Fibroblast of lung (primary cell): ENCODE measurements around the gene ADD2. TPM values are rescaled to one million over a fixed set of nuclear protein-coding genes. Genes with fewer than 3 reads are reported as not detected.

ENCODE experiments used
- DNase-seq, 2 donors: peaks; one replicate each; pipeline versions ENCODE4 v3.0.0 to v3.0.0-alpha.2; 2010; ENCODE audit warnings: low read depth in 2 of 2
- H2AFZ ChIP-seq: 2 replicates; pipeline ENCODE4 v1.5.1; 2012; ENCODE audit warnings: low read length, control low read depth, inconsistent platforms
- H3K27ac ChIP-seq: 2 replicates; pipeline ENCODE4 v1.5.1; 2011; ENCODE audit warnings: low read length, control low read depth; ENCODE audit not compliant: insufficient read depth
- H3K27me3 ChIP-seq: 2 replicates; pipeline ENCODE4 v1.5.1; 2011; ENCODE audit warnings: mild to moderate bottlenecking, low read length; ENCODE audit not compliant: control insufficient read depth, insufficient read depth
- H3K36me3 ChIP-seq: 2 replicates; pipeline ENCODE4 v1.5.1; 2011; ENCODE audit warnings: low read length; ENCODE audit not compliant: control insufficient read depth, insufficient read depth
- H3K4me1 ChIP-seq: 2 replicates; pipeline ENCODE4 v1.5.1; 2011; ENCODE audit warnings: low read length; ENCODE audit not compliant: control insufficient read depth, insufficient read depth; ENCODE audit errors: extremely low read depth
- H3K4me2 ChIP-seq: 2 replicates; pipeline ENCODE4 v1.5.1; 2011; ENCODE audit warnings: low read length, control low read depth; ENCODE audit not compliant: insufficient read depth; ENCODE audit errors: extremely low read depth
- H3K4me3 ChIP-seq, 4 experiments: fragments of 200-600 bp in 1 of 4; sonication (generic) in 1 of 4; replicated peaks in 1 of 4; 2 replicates each; pipeline ENCODE4 v1.5.1; 2011 to 2016; ENCODE audit warnings: low read length in 4 of 4, low read depth in 3 of 4, mild to moderate bottlenecking in 3 of 4, control low read depth in 2 of 4, inconsistent platforms in 1 of 4, mixed read lengths in 1 of 4; ENCODE audit not compliant: insufficient read depth in 1 of 4; ENCODE audit errors: control extremely low read depth in 1 of 4
- H3K79me2 ChIP-seq: 2 replicates; pipeline ENCODE4 v1.5.1; 2012; ENCODE audit warnings: mild to moderate bottlenecking, low read length, inconsistent platforms; ENCODE audit not compliant: control insufficient read depth, insufficient read depth
- H3K9ac ChIP-seq: 2 replicates; pipeline ENCODE4 v1.5.1; 2011; ENCODE audit warnings: mild to moderate bottlenecking, low read length, control low read depth; ENCODE audit not compliant: insufficient read depth
- H3K9me3 ChIP-seq: 2 replicates; pipeline ENCODE4 v1.5.1; 2012; ENCODE audit warnings: low read depth, low read length; ENCODE audit not compliant: control insufficient read depth, insufficient read depth
- H4K20me1 ChIP-seq: 2 replicates; pipeline ENCODE4 v1.5.1; 2011; ENCODE audit warnings: low read length; ENCODE audit not compliant: control insufficient read depth, insufficient read depth; ENCODE audit errors: extremely low read depth
- CTCF ChIP-seq, 2 donors: IDR thresholded peaks in 1 of 2; conservative IDR thresholded peaks in 1 of 2; 1 replicate in 1 of 2; 2 replicates in 1 of 2; pipeline ENCODE4 v1.5.1; 2011 to 2012; ENCODE audit warnings: low read length in 2 of 2, control low read depth in 1 of 2, inconsistent platforms in 1 of 2, low read depth in 1 of 2, mild to moderate bottlenecking in 1 of 2
- EZH2 ChIP-seq: IDR thresholded peaks from 2 replicates; pipeline ENCODE4 v1.5.1; 2012; ENCODE audit warnings: low read length, control low read depth, mild to moderate bottlenecking; ENCODE audit errors: missing control alignments
- polyA plus RNA-seq, 2 donors: library from polyadenylated mRNA; depleted of rRNA in 1 of 2; stranded (reverse) in 1 of 2; unstranded in 1 of 2; fragments of >200 nt; gene quantifications; 2 replicates each; pipeline ENCODE4 v1.2.1, GENCODE V29; 2011 to 2012; ENCODE audit warnings: missing spikeins in 1 of 2
- total RNA-seq: library from RNA; depleted of rRNA; stranded (reverse); fragments of >200 nt; gene quantifications from 2 replicates; pipeline ENCODE4 v1.2.1, GENCODE V29; 2014

ADD2 gene
- total and polyA plus RNA-seq, 2 donors (not counting 1 experiment from before 2014, with no cell fraction given): 0.22 to 2.5 TPM

DNA sequence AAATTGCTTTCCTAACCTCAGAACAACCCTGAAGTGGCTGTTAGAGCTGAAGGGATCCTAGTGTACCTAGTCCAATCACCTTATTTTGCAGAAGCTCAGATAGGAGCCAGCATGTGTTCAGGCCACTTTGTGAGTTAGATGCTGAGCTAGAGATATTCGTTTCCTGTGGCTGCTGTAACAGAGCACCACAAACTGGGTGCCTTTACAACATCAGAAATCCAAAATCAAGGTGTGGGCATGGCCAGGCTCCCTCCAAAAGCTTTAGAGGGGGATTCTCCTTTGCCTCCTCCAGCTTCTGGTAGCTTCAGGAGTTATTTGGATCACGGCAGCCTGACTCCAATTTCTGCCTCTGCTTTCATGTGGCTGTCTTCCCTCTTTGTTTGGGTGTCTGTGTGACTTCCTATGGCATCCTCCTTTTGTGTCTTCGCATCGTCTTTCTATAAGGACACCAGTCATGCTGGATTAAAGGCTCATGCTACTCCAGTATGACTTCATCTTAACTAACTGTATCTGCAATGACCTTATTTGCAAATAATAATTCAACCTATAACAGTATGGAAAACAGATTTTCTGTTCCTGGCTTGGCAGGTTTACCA is 128.1 kb downstream of the ADD2 start:
- no peaks in the 10 kb centered on the region for H3K4me1 ChIP-seq
- H3K79me2 ChIP-seq: no peaks in the 10 kb centered on the region
- H3K9ac ChIP-seq: no peak overlapping the region
- TF ChIP-seq EZH2: no peak
- no peak for TF ChIP-seq CTCF (conservative IDR thresholded peaks at IDR 0.05 in 1 of 2, IDR thresholded peaks at IDR 0.05 in 1 of 2; ENCODE audit: low read depth in 1 of 2, low read length in 2 of 2)
- DNase-seq: no peak
- no peak overlapping the region for H3K27ac ChIP-seq
- H3K4me2 ChIP-seq: no peak overlapping the region
- H3K27me3 ChIP-seq: no peaks in the 10 kb centered on the region
- H2AFZ ChIP-seq: no peak overlapping the region
- no peaks in the 10 kb centered on the region for H3K36me3 ChIP-seq
- H3K4me3 ChIP-seq: no peak overlapping the region
- H4K20me1 ChIP-seq: no peaks in the 10 kb centered on the region
- no peaks in the 10 kb centered on the region for H3K9me3 ChIP-seq

DNA sequence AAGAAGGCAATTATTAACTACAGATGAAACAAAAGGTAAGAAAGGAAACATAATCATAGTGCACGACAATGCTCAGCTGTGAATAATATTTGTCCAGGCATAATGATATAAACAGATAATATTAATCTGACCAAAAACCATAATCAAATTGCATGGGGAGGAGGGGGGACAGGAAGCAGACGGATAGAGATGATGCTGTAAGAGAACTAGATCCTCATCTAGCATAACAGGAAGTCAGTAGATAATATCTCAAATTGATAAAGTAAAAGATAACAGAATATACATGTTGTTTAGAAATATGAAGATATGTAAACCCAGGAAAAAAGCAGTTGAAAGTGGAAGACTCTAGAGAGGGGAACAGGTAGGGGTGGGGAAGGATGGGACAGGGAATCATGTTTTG is 129.4 kb downstream of the ADD2 start:
- no peak overlapping the region for H3K9ac ChIP-seq
- H3K4me1 ChIP-seq: no peaks in the 10 kb centered on the region
- H3K9me3 ChIP-seq: no peaks in the 10 kb centered on the region
- H3K27ac ChIP-seq: no peak overlapping the region
- no peak overlapping the region for H3K4me3 ChIP-seq
- no peak overlapping the region for H3K4me2 ChIP-seq
- H3K27me3 ChIP-seq: no peaks in the 10 kb centered on the region
- no peak for TF ChIP-seq CTCF (conservative IDR thresholded peaks at IDR 0.05 in 1 of 2, IDR thresholded peaks at IDR 0.05 in 1 of 2; ENCODE audit: low read depth in 1 of 2, low read length in 2 of 2)
- TF ChIP-seq EZH2: no peak
- H2AFZ ChIP-seq: no peak overlapping the region
- H4K20me1 ChIP-seq: no peaks in the 10 kb centered on the region
- no peak for DNase-seq
- H3K79me2 ChIP-seq: no peaks in the 10 kb centered on the region
- no peaks in the 10 kb centered on the region for H3K36me3 ChIP-seq

DNA sequence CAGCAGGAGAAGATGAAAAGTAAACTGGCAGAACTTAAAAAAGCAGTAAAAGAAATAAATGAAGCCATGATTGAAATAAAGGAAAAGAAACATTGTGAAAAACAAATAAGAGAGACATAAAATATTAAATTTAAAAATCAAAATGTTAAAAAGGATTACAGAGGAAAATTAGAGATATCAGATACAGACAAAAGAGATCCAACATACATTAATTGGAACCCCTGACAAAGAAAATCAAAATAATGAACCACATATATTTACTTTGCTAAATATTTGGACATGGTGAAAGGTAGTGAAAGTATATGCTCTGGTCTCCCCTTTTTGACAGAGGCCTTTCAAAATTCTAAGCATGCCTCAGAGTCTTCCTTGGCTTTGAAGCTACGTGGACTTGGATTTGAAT is 134.5 kb downstream of the ADD2 start:
- H3K36me3 ChIP-seq: no peaks in the 10 kb centered on the region
- no peak overlapping the region for H2AFZ ChIP-seq
- no peaks in the 10 kb centered on the region for H3K27me3 ChIP-seq
- H3K9me3 ChIP-seq: no peaks in the 10 kb centered on the region
- H3K4me2 ChIP-seq: no peak overlapping the region
- H3K79me2 ChIP-seq: no peaks in the 10 kb centered on the region
- no peak overlapping the region for H3K27ac ChIP-seq
- H4K20me1 ChIP-seq: no peaks in the 10 kb centered on the region
- no peak for TF ChIP-seq EZH2
- no peak for TF ChIP-seq CTCF (conservative IDR thresholded peaks at IDR 0.05 in 1 of 2, IDR thresholded peaks at IDR 0.05 in 1 of 2; ENCODE audit: low read depth in 1 of 2, low read length in 2 of 2)
- no peaks in the 10 kb centered on the region for H3K4me1 ChIP-seq
- DNase-seq: no peak
- H3K4me3 ChIP-seq: no peak overlapping the region
- no peak overlapping the region for H3K9ac ChIP-seq
